Activated CD4-positive, alpha-beta T cell treated with anti-CD3 and anti-CD28 coated beads, Interleukin-2, amount 10 ng/mL, durations not matched to agents 7 days and 5 days (primary cell): ENCODE results near the gene BTC. TPM values are rescaled to one million over a fixed set of nuclear protein-coding genes. Genes with fewer than 3 reads are reported as not detected.

Source experiments
- CTCF ChIA-PET: fragments of 350-600 bp; sonication (Branson Sonifier 250); formaldehyde crosslinking; loops from one replicate; lab custom pipeline; 2021; ENCODE audit warnings: antibody characterized with exemption; lab: Charles Lee
- POLR2A ChIA-PET: fragments of 350-600 bp; sonication (Branson Sonifier 250); formaldehyde crosslinking; loops from one replicate; lab custom pipeline; 2021; ENCODE audit warnings: antibody characterized with exemption; lab: Charles Lee
- DNase-seq: peaks from one replicate; pipeline ENCODE4 v3.0.0-alpha.2; 2020
- H3K27ac Mint-ChIP-seq: one replicate; pipeline ENCODE4 v1.8.0; 2021; ENCODE audit warnings: mild to moderate bottlenecking, moderate library complexity, mixed read lengths
- H3K27me3 Mint-ChIP-seq: one replicate; pipeline ENCODE4 v1.8.0; 2021; ENCODE audit warnings: mixed read lengths
- H3K36me3 Mint-ChIP-seq: one replicate; pipeline ENCODE4 v1.8.0; 2021; ENCODE audit warnings: low read depth, mixed read lengths
- H3K4me1 Mint-ChIP-seq: one replicate; pipeline ENCODE4 v1.8.0; 2021; ENCODE audit warnings: mixed read lengths
- H3K4me3 Mint-ChIP-seq: one replicate; pipeline ENCODE4 v1.8.0; 2021; ENCODE audit warnings: mild to moderate bottlenecking, moderate library complexity, mixed read lengths
- H3K9me3 Mint-ChIP-seq: one replicate; pipeline ENCODE4 v1.8.0; 2021; ENCODE audit warnings: mixed read lengths
- total RNA-seq, 2 experiments: library from RNA; stranded (reverse); gene quantifications; one replicate each; pipeline ENCODE4 v1.2.3, GENCODE V29; 2021

Gene BTC
- total RNA-seq, 2 experiments from 2014 or later = not detected

DNA sequence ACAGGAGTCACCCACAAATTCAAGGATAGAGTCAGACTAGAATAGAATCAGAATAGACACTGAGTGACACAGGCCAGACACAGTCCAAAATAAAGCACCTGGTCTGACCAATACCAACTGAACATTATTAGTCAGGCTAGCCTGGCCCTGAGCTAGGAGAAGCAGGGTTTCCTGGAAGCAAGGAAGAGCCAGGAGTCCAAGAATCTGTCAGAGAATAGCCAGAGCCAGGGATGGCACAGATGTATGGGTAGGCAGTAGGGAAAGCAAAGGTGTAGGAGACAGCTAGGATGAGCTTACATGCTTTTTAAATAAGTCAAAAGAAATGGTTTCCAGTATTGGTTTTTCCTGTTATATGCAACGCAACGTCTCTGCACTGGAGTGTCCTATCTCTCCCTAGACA is 3.7 kb downstream of the BTC start:
- no peak overlapping the region for H3K27ac Mint-ChIP-seq
- no peak for DNase-seq

DNA sequence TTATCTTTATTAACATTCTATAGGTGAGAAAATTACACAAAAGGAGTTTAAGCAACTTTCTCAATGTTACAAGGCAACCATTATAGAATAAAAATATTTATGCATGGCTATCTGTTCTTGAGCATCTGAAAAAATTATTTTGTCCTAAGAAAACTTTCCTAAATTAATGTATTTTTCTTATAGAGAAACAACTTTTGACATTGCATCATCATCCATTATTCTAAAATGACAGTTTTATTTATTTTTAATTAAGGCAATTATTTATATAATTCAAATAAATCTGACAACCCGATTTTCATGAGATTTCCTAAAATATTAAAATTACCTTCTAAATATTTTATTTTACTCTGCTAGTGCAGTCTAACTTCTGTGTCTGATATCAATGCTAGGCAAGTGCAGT is 4.8 kb downstream of the BTC start:
- CTCF ChIA-PET = no interaction called here
- Mint-ChIP-seq H3K27me3 (peaks cover 30% of the 10 kb centered on the region), H3K36me3 (no peaks in the 10 kb centered on the region), H3K4me1 (peaks cover 2% of the 10 kb centered on the region), H3K4me3 (no peak overlapping the region), H3K27ac (no peak overlapping the region), H3K9me3 (no peaks in the 10 kb centered on the region)
- POLR2A ChIA-PET = no interaction called here
- DNase-seq = no peak

More for the DNA sequence above, 3.7 kb downstream of the BTC start:
- Mint-ChIP-seq H3K4me3 (no peak overlapping the region), H3K9me3 (no peaks in the 10 kb centered on the region), H3K27me3 (peaks cover 41% of the 10 kb centered on the region), H3K36me3 (no peaks in the 10 kb centered on the region), H3K4me1 (peaks cover 2% of the 10 kb centered on the region)
- ChIA-PET POLR2A (no interaction called here), CTCF (no interaction called here)

DNA sequence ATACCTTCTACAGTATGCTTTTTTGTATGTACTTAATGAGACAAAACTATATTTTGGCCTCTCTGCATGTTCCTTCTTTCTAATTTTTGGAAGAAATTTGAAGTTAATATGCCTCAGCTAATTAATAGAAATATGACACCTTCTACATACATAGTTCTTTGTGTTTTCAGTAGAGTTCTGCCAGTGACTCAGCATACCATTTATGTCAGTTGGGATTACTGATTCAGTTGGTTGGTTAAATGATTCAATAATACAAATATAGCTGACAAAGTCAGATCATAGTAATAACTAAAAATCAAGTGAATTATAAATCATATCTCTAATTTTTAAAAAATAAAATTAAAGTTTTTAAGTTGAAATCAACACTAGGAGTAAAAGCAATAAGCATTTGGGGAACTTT is 16.8 kb downstream of the BTC start:
- Mint-ChIP-seq H3K27ac (no peak overlapping the region), H3K36me3 (no peaks in the 10 kb centered on the region), H3K4me1 (no peaks in the 10 kb centered on the region), H3K9me3 (no peaks in the 10 kb centered on the region), H3K27me3 (peaks cover 2% of the 10 kb centered on the region), H3K4me3 (no peak overlapping the region)
- CTCF ChIA-PET = no interaction called here
- no peak for DNase-seq
- POLR2A ChIA-PET = no interaction called here

DNA sequence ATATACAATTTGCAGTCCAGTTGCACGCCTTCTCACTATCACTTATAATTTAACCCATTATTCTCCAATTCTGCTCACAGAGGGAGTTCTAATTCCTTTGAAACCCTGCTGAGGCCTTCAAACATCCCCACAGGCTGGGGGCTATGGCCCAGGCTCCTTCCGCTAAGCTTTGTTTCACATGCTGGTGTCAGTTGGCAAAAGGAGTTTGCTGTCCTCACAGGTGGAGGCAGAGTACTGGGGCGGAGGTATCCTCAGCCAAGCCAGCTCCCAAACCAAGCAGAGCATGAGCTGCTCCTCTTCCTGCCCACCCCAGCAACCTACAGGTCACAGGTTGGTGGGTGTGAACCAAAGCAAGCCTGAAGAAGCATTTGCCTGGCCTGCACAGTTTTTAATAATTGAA is 21.5 kb downstream of the BTC start:
- H3K27ac Mint-ChIP-seq = no peak overlapping the region
- no peak overlapping the region for H3K4me3 Mint-ChIP-seq
- H3K4me1 Mint-ChIP-seq = no peaks in the 10 kb centered on the region
- DNase-seq = no peak
- ChIA-PET CTCF (no interaction called here), POLR2A (no interaction called here)
- H3K9me3 Mint-ChIP-seq = no peaks in the 10 kb centered on the region
- no peaks in the 10 kb centered on the region for H3K27me3 Mint-ChIP-seq
- no peaks in the 10 kb centered on the region for H3K36me3 Mint-ChIP-seq

DNA sequence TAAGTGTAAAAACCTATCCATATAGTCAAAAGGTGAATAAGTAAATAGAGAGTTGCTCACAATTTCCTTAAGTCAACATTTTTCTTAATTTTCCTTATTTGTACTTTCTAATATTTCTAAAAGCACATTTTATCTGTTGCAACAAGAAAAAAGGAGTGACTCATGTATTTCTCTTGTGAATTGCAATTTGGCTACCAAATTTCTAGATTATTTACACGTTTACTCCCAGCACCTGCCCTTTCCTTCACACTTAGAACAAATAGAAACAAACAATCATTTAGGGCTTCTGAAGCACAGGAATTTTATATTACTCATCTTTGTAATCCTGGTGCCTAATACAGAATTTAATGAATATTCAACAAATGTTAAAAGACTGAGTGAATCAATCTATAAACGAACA is 22.2 kb downstream of the BTC start:
- Mint-ChIP-seq H3K4me3 (no peak overlapping the region), H3K9me3 (no peaks in the 10 kb centered on the region), H3K36me3 (no peaks in the 10 kb centered on the region), H3K27me3 (no peaks in the 10 kb centered on the region), H3K27ac (no peak overlapping the region), H3K4me1 (no peaks in the 10 kb centered on the region)
- CTCF ChIA-PET = no interaction called here
- DNase-seq = no peak
- POLR2A ChIA-PET = no interaction called here

DNA sequence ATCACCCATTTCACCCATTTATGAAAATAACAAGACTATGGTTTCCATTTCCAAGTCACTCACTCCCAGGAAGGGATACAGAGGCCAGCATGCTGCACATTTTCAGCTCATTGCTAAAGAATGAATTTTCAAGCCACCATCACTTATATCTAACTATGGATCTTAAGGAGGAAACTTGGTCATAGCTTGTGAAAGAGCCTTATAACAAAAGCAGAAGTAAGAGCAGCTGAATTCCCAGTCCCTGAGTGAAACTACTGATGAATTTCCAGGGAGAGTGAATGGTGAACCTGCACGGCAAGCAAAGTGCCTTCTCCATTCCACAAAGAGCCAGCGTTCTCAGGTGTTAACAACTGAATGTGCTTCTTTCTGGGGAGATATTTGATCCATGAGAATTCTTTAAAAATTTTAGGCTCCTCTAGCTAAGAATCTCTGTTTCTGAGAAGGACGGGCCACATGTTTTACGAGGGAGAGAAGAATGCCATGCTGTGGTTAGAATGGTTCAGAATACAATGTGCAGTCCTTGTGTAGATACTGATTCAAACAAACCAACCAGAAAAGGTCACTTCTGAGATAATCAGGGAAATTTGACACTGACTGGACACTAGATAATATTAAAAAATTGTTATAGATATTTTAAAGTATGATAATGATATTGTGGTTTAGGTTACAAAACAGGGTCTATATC is 24.0 kb downstream of the BTC start:
- H3K9me3 Mint-ChIP-seq = no peaks in the 10 kb centered on the region
- H3K36me3 Mint-ChIP-seq = no peaks in the 10 kb centered on the region
- ChIA-PET CTCF (no interaction called here), POLR2A (no interaction called here)
- no peaks in the 10 kb centered on the region for H3K4me1 Mint-ChIP-seq
- no peak overlapping the region for H3K4me3 Mint-ChIP-seq
- no peaks in the 10 kb centered on the region for H3K27me3 Mint-ChIP-seq
- no peak for DNase-seq
- H3K27ac Mint-ChIP-seq = no peak overlapping the region

DNA sequence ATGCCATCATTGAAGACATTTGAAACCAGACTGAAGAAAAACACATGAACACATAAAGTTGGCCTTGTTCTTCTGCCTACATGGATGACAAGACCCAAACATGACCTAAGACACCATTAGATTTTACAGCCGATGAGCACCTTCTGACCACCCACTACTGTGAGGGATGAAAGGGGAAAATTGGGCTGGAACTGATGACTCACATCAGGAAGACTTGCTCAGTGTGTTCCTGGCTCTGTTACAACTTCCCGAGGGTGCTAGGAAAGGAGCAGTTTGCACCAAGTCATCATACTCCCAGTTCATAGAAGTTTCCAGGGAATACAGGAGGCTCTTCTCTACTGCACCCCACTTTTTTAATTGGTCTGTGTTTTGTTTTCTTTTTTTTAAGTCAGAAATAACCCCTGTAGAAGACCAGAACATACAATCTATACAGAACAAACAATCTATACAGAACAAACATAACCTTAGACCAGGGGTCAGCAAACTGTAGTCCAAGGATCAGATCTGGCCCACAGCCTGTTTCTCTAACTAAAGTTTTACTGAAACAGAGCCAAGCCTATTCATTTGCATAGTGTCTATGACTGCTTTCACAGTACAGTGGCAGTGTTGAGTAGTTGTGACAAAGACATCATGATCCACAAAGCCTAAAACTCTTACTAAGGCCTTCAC is 25.3 kb downstream of the BTC start:
- ChIA-PET POLR2A (no interaction called here), CTCF (no interaction called here)
- no peak for DNase-seq
- Mint-ChIP-seq H3K4me1 (no peaks in the 10 kb centered on the region), H3K27me3 (no peaks in the 10 kb centered on the region), H3K4me3 (no peak overlapping the region), H3K9me3 (no peaks in the 10 kb centered on the region), H3K36me3 (no peaks in the 10 kb centered on the region), H3K27ac (no peak overlapping the region)

DNA sequence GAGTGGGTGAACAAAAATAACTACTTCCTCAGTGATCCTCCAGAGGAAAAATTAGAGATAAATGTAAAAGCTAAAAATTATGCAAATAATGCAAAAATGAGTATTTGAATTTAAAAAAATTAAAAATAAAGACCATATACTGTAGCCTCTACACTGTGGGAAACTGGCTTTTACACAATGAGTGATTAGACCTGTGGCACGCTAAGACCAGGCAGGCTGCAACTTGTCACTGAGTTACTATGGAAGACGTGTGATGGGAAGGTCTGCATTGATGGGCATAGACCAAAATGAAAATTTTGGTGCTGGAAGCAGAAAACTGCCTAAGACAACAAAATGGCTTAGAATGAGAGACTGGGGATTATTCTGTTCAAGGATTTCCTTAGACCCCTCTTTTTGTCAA is 30.2 kb downstream of the BTC start:
- Mint-ChIP-seq H3K36me3 (no peaks in the 10 kb centered on the region), H3K27me3 (no peaks in the 10 kb centered on the region), H3K4me1 (no peaks in the 10 kb centered on the region), H3K9me3 (no peaks in the 10 kb centered on the region), H3K27ac (no peak overlapping the region), H3K4me3 (no peak overlapping the region)
- POLR2A ChIA-PET = no interaction called here
- CTCF ChIA-PET = no interaction called here
- no peak for DNase-seq

DNA sequence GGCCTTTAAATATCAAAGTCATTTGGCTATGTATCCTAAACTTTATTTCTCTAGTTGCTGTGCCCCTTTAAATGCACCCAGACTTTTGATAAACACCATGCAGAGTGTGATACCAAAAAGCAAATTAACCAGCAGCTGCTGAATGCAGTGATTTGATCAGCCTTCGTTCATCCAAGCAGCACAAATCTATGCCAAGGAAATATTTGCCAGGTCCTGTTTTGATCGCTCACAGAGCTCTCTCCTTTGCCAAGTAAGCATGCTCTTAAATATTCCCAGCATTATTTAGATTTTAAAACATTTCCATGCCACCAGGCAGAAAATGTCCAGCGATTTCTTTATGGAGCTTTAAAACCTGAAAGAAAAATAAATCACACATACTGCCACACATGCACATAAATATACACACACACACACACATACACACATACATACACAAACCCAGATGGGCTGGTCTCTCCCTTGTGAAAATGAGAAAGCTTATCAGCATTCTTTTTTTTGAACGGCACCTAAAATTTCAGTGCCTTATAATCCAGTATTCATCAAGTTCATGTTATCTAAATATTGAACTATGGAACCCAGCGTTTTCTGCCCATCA is 35.7 kb downstream of the BTC start:
- no peaks in the 10 kb centered on the region for H3K36me3 Mint-ChIP-seq
- POLR2A ChIA-PET = no interaction called here
- H3K4me1 Mint-ChIP-seq = no peaks in the 10 kb centered on the region

DNA sequence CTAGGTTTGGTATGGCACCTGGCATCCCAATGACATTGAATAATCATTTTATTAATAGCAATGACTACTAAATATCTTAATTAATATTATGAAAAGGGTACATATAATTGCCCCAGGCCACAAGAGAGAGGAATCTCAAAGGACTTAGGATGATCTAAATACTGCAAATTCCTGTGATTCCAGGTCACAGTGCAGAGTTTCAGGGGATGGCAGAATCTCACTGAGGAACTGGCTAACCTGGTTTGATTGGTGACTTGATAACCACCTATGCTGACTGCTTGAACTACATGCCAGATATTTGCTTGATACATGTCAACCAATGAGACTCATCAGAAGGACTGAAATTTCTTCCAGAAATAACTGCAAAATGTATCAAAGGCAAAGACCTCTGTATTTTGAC is 37.2 kb downstream of the BTC start:
- ChIA-PET CTCF (no interaction called here), POLR2A (no interaction called here)
- no peak overlapping the region for H3K27ac Mint-ChIP-seq
- H3K9me3 Mint-ChIP-seq = no peaks in the 10 kb centered on the region
- H3K36me3 Mint-ChIP-seq = no peaks in the 10 kb centered on the region
- no peak for DNase-seq
- no peak overlapping the region for H3K4me3 Mint-ChIP-seq
- no peaks in the 10 kb centered on the region for H3K27me3 Mint-ChIP-seq
- H3K4me1 Mint-ChIP-seq = no peaks in the 10 kb centered on the region

More for the DNA sequence above, 35.7 kb downstream of the BTC start:
- no peak for DNase-seq
- CTCF ChIA-PET = interaction anchor here (0.6 kb wide), 1 partner anchor 152 kb away, joined by 3 read pairs; no protein-coding TSS in a partner anchor
- Mint-ChIP-seq H3K4me3 (no peak overlapping the region), H3K27me3 (no peaks in the 10 kb centered on the region), H3K9me3 (no peaks in the 10 kb centered on the region), H3K27ac (no peak overlapping the region)

DNA sequence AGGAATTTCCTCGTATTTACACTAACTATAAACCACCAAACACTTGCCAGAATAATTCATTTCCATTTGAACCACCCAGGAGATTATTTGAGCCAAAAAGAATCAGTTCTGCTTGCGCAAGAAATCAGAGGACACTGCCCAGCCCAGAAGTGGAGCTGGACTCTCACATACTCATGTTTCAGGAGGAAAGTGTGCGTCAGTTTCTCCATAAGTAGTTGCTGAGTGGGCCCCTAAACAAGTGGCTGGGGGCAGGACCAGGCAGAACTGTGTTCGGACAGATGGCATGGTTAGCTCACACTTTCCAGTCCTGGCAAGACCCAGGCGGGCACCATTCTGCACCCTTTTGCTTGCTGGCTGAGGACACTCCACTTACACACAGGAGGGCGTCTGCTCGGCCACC is 38.8 kb downstream of the BTC start:
- no peak for DNase-seq
- no peaks in the 10 kb centered on the region for H3K9me3 Mint-ChIP-seq
- H3K27me3 Mint-ChIP-seq = peaks cover 2% of the 10 kb centered on the region
- H3K36me3 Mint-ChIP-seq = no peaks in the 10 kb centered on the region
- POLR2A ChIA-PET = no interaction called here
- H3K4me3 Mint-ChIP-seq = no peak overlapping the region
- no peaks in the 10 kb centered on the region for H3K4me1 Mint-ChIP-seq
- CTCF ChIA-PET = no interaction called here
- no peak overlapping the region for H3K27ac Mint-ChIP-seq

DNA sequence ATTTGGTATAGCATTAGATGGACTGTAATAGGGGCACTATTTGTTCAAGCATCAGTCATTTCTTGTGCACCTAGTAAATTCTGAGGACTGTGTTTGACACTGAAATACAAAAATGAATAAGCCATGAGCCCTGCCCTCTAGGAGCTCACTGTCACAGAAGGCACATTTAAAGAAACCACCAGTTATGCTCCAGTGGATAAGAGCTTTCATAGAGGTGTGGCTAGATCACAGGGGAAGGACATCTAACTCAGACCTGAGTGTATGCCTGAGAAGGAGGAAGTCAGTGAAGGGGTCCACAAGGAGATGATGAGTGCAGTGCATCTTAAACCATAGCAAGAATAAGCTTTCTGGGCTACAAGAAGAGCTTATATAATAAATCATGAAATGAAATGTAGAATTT is 40.1 kb downstream of the BTC start:
- ChIA-PET POLR2A (no interaction called here), CTCF (no interaction called here)
- H3K4me1 Mint-ChIP-seq = no peaks in the 10 kb centered on the region
- peaks cover 2% of the 10 kb centered on the region for H3K27me3 Mint-ChIP-seq
- H3K9me3 Mint-ChIP-seq = no peaks in the 10 kb centered on the region
- no peaks in the 10 kb centered on the region for H3K36me3 Mint-ChIP-seq
- no peak overlapping the region for H3K27ac Mint-ChIP-seq
- no peak for DNase-seq
- H3K4me3 Mint-ChIP-seq = no peak overlapping the region

DNA sequence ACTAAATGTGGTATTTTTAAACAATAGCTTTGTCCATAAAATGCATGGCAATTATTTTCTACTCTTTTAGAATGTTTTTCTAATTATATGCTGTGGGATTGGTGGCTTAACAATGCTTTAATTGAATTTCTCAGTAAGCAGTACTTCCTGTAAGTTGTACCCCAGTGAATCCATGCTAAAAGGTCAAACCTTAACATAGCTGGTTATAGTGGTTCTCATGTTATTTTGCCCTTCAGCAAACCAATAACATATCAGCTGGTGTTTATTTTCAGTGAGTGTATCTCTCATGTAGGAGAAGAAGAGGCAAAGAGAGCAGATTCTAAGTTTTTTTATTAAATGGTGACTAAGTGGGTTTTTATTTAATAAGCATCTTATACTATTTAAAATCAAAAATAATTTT is 41.5 kb downstream of the BTC start:
- ChIA-PET POLR2A (no interaction called here), CTCF (no interaction called here)
- no peak for DNase-seq
- H3K27me3 Mint-ChIP-seq = peaks cover 2% of the 10 kb centered on the region
- H3K36me3 Mint-ChIP-seq = no peaks in the 10 kb centered on the region
- no peaks in the 10 kb centered on the region for H3K9me3 Mint-ChIP-seq
- no peak overlapping the region for H3K4me3 Mint-ChIP-seq
- H3K27ac Mint-ChIP-seq = no peak overlapping the region
- H3K4me1 Mint-ChIP-seq = no peaks in the 10 kb centered on the region
